Epithelial cell of esophagus (primary cell): ENCODE data around the gene ABHD16B.

Source experiments
- DNase-seq: peaks from one replicate; pipeline ENCODE4 v3.0.0; 2010; ENCODE audit warnings: low read depth
- H3K4me3 ChIP-seq: 2 replicates; pipeline ENCODE4 v1.5.1; 2011; ENCODE audit warnings: mild to moderate bottlenecking, low read length, control low read depth
- TF ChIP-seq, protein P1 (sequence below): IDR thresholded peaks from 2 replicates; pipeline ENCODE4 v1.5.1; 2011; ENCODE audit warnings: low read depth, mild to moderate bottlenecking, low read length, control low read depth, inconsistent platforms; ENCODE audit not compliant: insufficient read depth; ENCODE audit errors: missing control alignments

Gene ABHD16B

GRCh38 chr20:63834491-63834880 is 26.8 kb upstream of the ABHD16B start:
- DNase-seq: no peak
- H3K4me3 ChIP-seq: no peak overlapping the region
- TF ChIP-seq, protein P1, sequence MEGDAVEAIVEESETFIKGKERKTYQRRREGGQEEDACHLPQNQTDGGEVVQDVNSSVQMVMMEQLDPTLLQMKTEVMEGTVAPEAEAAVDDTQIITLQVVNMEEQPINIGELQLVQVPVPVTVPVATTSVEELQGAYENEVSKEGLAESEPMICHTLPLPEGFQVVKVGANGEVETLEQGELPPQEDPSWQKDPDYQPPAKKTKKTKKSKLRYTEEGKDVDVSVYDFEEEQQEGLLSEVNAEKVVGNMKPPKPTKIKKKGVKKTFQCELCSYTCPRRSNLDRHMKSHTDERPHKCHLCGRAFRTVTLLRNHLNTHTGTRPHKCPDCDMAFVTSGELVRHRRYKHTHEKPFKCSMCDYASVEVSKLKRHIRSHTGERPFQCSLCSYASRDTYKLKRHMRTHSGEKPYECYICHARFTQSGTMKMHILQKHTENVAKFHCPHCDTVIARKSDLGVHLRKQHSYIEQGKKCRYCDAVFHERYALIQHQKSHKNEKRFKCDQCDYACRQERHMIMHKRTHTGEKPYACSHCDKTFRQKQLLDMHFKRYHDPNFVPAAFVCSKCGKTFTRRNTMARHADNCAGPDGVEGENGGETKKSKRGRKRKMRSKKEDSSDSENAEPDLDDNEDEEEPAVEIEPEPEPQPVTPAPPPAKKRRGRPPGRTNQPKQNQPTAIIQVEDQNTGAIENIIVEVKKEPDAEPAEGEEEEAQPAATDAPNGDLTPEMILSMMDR: no peak

DNA sequence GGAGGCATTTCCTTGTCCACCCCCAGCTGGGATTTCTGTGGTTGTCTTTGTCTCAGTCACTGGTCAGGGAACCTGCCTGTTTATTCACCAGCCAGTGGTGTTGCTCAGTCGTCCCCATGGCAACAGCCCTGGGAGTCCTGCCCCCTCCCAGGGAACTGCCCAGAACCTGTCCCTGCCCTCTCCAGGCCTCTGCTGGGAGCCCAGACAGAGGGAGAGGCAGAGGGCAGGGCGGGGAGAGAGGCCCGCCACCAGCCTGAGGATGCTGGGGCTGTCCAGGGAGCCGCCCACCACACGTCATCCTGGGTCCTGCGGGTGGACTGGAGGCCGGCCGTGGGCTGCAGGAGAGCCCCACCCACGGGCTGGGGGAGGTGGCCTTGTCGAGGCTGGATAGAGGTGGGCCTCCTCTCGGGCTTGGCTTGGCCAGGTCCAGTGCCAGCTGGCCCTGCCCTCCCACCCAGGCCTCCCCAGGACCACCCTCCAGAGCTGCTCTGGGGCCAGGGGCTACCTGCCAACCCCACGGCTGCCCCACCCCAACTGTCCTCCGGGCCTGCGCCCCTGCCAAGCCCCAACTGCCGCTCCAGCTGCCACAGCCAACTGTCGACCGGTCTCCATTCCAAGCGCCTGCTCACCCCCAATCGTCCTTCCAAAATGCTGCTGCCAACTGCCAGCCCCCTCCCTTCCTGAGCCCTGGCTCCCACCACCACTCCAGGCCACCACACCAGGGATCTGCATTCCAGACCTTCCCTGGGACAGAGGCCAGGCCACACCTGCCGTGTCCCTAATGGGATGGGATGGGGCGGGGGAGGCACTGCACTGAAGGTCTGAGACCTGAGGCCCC is 26.1 kb upstream of the ABHD16B start:
- DNase-seq: peak; percentile 90
- TF ChIP-seq, protein P1: no peak
- H3K4me3 ChIP-seq: no peak overlapping the region

DNA sequence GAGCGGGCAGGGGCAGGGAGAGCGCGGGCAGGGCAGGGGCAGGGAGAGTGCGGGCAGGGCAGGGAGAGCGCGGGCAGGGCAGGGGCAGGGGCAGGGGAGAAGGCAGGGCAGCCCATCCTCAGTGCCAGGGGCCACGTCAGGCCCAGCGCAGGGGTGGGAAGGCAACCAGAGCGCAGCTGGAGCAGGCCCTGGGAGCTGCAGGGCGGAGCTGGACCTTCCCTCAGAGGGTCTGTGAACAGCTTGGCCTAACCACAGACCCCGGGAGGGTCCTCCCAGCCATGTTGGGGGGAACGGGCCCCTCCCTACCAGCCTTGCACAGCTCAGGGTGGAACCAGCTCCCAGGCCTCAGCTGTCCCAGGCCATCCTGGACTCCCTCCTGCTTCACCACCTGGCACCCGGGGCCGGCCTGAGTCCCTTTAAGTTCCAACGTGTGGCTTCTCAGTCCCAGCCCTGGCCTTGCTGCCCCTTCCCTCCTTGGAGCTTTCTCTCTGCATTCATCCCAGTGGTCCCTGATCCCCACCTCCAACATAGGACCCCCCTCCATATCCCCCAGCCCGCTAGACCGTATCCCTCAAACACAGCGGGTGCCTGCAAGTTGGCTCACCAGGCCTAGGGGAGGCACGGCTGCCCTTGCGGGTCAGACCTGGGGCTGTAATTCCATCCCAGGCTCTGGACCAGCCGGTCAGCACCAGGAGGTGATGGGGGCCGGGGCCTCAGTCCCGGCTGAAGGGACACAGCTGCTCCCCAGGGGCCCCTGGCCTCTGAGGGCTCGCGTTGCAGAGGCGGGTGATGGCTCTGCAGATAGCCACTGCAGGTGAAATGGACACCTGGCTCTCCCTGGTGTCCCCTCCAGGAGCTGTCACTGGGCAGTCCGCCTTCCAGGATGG is 24.6 kb upstream of the ABHD16B start:
- H3K4me3 ChIP-seq: no peak overlapping the region
- TF ChIP-seq, protein P1: no peak
- no peak for DNase-seq

DNA sequence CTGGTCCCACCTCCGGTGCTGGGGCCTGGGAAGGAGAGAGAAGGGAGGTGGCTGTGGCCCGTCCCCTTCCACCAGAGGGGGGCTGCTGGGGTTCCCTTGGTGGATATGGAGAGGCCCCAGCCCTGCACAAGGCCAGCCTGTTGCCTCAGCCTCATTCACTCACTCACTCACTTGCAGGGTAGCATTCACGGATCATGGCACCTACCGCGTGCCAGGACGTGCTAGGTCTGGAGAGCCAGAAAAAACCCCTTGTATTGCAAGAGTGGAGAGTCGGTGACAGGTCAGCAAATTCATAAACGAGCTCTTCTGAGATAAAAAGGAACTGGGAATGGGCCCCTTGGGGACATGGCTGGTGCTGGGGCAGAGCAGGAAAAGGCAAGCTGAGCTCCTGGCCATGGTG is 23.8 kb upstream of the ABHD16B start:
- DNase-seq: peak; percentile 49
- H3K4me3 ChIP-seq: no peak overlapping the region
- TF ChIP-seq, protein P1: no peak

DNA sequence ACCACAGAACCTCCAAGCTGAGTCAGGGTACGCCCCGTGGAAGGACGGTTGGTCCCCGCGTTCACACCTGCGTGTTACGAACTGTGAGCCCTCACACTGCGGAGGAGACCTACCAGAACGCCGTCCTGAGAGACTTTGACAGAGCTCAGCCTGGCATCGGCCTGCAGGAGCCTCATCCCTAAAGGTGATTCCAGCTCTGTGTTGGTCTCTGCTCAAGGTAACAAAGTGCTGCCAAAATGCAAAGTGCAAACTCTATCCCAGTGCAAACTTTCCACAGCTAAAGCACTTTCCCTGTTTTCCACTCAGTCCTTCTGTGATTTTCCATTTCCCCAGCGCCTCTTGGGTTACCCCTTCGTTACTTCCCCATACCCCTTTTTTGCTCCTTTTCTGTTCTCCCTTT is 21.7 kb upstream of the ABHD16B start:
- no peak for DNase-seq
- H3K4me3 ChIP-seq: no peak overlapping the region
- TF ChIP-seq, protein P1: no peak

- H3K4me3 ChIP-seq: no peak overlapping the region
- no peak for DNase-seq
- TF ChIP-seq, protein P1: no peak
Measured at GRCh38 chr20:63840405-63840828, 20.9 kb upstream of the ABHD16B start.
